GM12864 (cell line): Measurements from ENCODE around the gene GASK1B.

ENCODE experiments used
- DNase-seq: peaks from one replicate; pipeline ENCODE4 v3.0.0-alpha.2; 2011; ENCODE audit warnings: low read depth
- H3K4me3 ChIP-seq: 2 replicates; pipeline ENCODE4 v1.5.1; 2011; ENCODE audit warnings: mild to moderate bottlenecking, low read depth, low read length, control low read depth
- CTCF ChIP-seq: IDR thresholded peaks from 2 replicates; pipeline ENCODE4 v1.5.1; 2011; ENCODE audit warnings: low read depth, mild to moderate bottlenecking, moderate library complexity, low read length, control low read depth, inconsistent platforms; ENCODE audit errors: missing control alignments

The GASK1B gene

GRCh38 chr4:158131027-158131426 is 41.8 kb downstream of the GASK1B start:
- no peak for DNase-seq
- no peak overlapping the region for H3K4me3 ChIP-seq
- TF ChIP-seq CTCF = no peak

GRCh38 chr4:158130204-158130603 is 42.6 kb downstream of the GASK1B start:
- DNase-seq = no peak
- TF ChIP-seq CTCF = no peak
- no peak overlapping the region for H3K4me3 ChIP-seq

- no peak for TF ChIP-seq CTCF
- H3K4me3 ChIP-seq = no peak overlapping the region
- DNase-seq = no peak
Measured at GRCh38 chr4:158129694-158130093, 43.1 kb downstream of the GASK1B start.

GRCh38 chr4:158128540-158128939 is 44.3 kb downstream of the GASK1B start:
- H3K4me3 ChIP-seq = no peak overlapping the region
- no peak for TF ChIP-seq CTCF
- DNase-seq = no peak

GRCh38 chr4:158125310-158125709 is 47.5 kb downstream of the GASK1B start:
- TF ChIP-seq CTCF = no peak
- no peak overlapping the region for H3K4me3 ChIP-seq
- no peak for DNase-seq
